ENCODE results near the gene SACS. TPM values are rescaled to one million over a fixed set of nuclear protein-coding genes. Genes with fewer than 3 reads are reported as not detected.
"Not testable (repeated sequence)": the region's sequence is repeated elsewhere in the genome, so short reads cannot be mapped to it uniquely, and the experiment has no call there.

SACS gene
- total RNA-seq, 1 donor from 2014 or later = 9.4 TPM

DNA sequence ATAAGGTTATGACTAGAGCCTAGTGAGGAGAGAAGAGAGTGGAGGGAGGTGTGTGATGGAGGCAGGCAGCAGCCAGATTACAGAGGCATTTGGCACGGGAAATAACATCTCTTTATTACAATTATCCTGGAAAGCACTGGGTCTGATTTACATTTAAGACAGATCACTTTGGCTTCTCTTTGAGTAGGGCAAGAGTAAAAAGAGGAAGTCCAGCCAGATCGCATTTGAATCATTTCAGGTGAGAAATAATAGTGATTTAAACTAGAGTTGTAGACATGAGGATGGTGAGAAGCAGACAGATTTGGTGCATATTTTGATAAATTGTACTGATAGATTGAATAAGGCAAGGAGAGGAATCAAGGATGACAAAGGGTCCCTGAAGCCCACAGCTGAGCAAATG lies 9.6 kb upstream of the SACS start:
- DNase-seq = no peak
- Histone ChIP-seq H3K4me1 (no peaks in the 10 kb centered on the region), H3K27me3 (ENCODE audit: low read depth) (no peaks in the 10 kb centered on the region), H3K36me3 (no peaks in the 10 kb centered on the region), H3K9me3 (replicated peaks) (no peaks in the 10 kb centered on the region), H3K4me3 (no peak overlapping the region), H3K27ac (replicated peaks) (no peak overlapping the region)
- TF ChIP-seq, protein P1, sequence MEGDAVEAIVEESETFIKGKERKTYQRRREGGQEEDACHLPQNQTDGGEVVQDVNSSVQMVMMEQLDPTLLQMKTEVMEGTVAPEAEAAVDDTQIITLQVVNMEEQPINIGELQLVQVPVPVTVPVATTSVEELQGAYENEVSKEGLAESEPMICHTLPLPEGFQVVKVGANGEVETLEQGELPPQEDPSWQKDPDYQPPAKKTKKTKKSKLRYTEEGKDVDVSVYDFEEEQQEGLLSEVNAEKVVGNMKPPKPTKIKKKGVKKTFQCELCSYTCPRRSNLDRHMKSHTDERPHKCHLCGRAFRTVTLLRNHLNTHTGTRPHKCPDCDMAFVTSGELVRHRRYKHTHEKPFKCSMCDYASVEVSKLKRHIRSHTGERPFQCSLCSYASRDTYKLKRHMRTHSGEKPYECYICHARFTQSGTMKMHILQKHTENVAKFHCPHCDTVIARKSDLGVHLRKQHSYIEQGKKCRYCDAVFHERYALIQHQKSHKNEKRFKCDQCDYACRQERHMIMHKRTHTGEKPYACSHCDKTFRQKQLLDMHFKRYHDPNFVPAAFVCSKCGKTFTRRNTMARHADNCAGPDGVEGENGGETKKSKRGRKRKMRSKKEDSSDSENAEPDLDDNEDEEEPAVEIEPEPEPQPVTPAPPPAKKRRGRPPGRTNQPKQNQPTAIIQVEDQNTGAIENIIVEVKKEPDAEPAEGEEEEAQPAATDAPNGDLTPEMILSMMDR (IDR thresholded peaks at IDR 0.05; ENCODE audit: borderline replicate concordance) = no peak
- intact Hi-C loops (cut with micrococcal nuclease) = no loop called here

DNA sequence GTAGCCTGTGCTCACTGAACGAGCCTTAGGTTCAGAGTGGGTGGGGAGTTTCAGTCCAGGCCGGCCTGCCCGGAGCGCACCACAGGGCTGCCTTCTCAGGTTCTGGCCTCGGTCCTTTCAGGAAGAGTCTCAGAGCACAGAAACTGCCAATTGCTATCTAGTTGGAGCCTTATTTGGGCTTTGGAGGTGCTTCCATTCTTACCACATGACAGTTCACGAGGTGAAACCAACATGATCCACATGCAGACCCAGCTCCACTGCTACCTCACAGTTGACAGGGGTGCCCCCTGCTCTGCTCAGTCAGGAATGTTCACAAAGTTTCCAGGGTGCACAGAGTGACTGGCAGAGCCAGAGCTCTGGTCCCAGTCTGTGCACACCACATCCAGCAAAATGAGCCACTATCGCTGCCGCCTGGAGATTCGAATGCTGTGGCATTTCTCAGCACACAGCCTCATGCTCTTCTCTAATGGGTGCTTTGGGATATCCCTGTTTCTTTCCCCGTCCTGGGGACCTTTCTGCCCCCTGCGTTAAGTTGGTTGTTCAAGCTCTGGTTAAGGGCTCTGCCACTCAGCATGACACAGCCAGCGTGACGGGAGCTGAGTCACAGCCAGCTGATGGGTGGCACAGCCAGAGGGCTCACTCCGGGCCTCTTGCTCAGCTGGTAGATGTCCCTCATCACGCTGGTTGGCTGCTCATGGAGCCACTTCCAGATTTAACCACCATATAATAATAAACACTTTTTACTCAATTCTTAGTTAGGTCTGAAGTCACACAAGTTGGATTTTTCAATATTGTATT lies 7.5 kb upstream of the SACS start:
- Histone ChIP-seq H3K27me3 (ENCODE audit: low read depth) (no peaks in the 10 kb centered on the region), H3K36me3 (no peaks in the 10 kb centered on the region), H3K9me3 (replicated peaks) (no peaks in the 10 kb centered on the region), H3K27ac (replicated peaks) (peak overlapping the region; percentile 27), H3K4me1 (no peaks in the 10 kb centered on the region), H3K4me3 (no peak overlapping the region)
- TF ChIP-seq, protein P1 (IDR thresholded peaks at IDR 0.05; ENCODE audit: borderline replicate concordance) = no peak
- DNase-seq = peak; percentile 30
- intact Hi-C loops (cut with micrococcal nuclease) = no loop called here

DNA sequence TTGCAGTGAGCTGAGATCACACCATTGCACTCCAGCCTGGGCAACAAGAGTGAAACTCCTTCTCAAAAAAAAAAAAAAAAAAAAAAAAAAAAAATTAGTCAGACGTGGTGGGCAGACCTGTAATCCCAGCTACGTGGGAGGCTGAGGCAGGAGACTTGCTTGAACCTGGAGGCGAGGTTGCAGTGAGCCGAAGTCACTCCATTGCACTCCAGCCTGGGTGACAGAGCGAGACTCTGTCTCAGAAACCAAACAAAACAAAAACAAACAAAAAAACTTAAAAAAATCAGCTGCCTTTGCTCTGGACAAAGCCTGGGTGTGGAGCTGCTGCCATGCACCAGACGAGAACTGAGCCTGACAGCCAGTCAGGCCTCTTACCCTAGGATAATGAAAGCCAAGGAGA lies 6.8 kb upstream of the SACS start:
- H3K36me3 ChIP-seq; H3K4me3 ChIP-seq; H3K9me3 ChIP-seq (replicated peaks); H3K4me1 ChIP-seq; DNase-seq; H3K27me3 ChIP-seq (ENCODE audit: low read depth); intact Hi-C loops (cut with micrococcal nuclease); H3K27ac ChIP-seq (replicated peaks): not testable (repeated sequence)

DNA sequence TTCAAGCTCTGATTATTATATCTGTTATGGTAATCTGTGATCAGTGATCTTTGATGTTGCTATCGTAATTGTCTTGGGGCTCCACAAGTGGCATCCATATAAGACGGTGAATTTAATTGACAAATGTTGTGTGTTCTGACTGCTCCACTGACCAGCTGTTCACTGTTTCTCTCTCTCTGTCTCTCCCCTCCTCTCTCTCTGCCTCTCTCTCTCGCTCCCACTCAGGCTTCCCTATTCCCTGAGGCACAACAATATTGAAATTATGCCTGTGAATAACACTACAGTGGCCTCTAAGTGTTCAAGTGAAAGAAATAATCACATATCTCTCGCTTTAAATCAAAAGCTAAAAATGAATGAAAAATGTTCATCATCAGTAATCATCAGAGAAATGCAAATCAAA lies 4.4 kb upstream of the SACS start:
- TF ChIP-seq, protein P1 (IDR thresholded peaks at IDR 0.05; ENCODE audit: borderline replicate concordance) = no peak

DNA sequence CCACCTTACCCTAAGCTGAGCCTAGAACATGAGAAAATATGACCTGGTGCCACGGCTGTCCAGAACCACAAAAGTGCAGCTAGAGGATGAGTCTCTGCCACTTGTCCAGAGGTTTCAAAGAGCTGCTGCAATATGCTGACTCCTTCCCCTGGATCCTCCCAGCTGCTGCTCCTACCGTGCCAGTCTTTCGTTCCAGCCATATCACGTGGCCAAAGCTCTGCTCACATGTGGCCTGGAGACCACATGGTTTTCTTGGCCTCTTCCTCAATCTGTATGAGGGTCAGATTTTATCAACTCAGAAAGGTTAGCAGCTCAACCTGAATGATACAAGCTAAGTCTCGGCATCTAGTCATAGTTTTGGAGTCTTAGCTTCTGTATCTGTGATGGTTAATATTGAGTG lies 3.2 kb upstream of the SACS start:
- intact Hi-C loops (cut with micrococcal nuclease) = no loop called here
- no peaks in the 10 kb centered on the region for H3K36me3 ChIP-seq
- TF ChIP-seq, protein P1 (IDR thresholded peaks at IDR 0.05; ENCODE audit: borderline replicate concordance) = no peak

More for the DNA sequence above, 4.4 kb upstream of the SACS start:
- H3K36me3 ChIP-seq = no peaks in the 10 kb centered on the region
- DNase-seq = no peak
- H3K4me1 ChIP-seq = peaks cover 12% of the 10 kb centered on the region
- no peak overlapping the region for H3K27ac ChIP-seq (replicated peaks)
- no peak overlapping the region for H3K4me3 ChIP-seq
- no peaks in the 10 kb centered on the region for H3K27me3 ChIP-seq (ENCODE audit: low read depth)
- H3K9me3 ChIP-seq (replicated peaks) = no peaks in the 10 kb centered on the region
- intact Hi-C loops (cut with micrococcal nuclease) = no loop called here

DNA sequence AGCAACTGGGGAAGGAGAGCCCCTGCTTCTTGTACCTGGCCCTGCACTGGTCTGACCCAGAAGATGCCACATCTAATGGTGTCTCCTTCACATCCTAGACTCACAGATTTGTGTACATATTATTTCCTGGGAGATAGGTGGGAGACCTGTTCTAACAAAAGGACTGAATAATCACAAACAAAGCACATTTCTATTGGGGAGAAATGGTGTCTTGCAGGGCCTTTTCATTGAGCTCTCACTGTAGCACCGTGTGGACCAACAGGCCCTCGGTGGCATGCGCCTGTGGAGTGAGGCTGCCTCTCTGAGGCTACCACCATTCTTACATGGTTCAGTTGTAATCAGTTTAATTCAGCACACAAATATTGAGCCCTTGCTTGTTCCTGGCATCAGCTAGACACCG lies 989 bp upstream of the SACS start:
- Histone ChIP-seq H3K9me3 (replicated peaks) (no peaks in the 10 kb centered on the region), H3K4me3 (no peak overlapping the region), H3K27me3 (ENCODE audit: low read depth) (no peaks in the 10 kb centered on the region), H3K36me3 (no peaks in the 10 kb centered on the region), H3K27ac (replicated peaks) (no peak overlapping the region), H3K4me1 (peaks cover 20% of the 10 kb centered on the region)
- TF ChIP-seq, protein P1 (IDR thresholded peaks at IDR 0.05; ENCODE audit: borderline replicate concordance) = no peak
- no peak for DNase-seq
- intact Hi-C loops (cut with micrococcal nuclease) = no loop called here

More for the DNA sequence above, 3.2 kb upstream of the SACS start:
- DNase-seq = no peak
- H3K4me1 ChIP-seq = peaks cover 20% of the 10 kb centered on the region
- H3K4me3 ChIP-seq = no peak overlapping the region
- no peaks in the 10 kb centered on the region for H3K9me3 ChIP-seq (replicated peaks)
- no peak overlapping the region for H3K27ac ChIP-seq (replicated peaks)
- H3K27me3 ChIP-seq (ENCODE audit: low read depth) = no peaks in the 10 kb centered on the region

Data from left ventricle myocardium inferior (tissue), 1 donor.